Activated CD4-positive, CD25-positive, alpha-beta regulatory T cell treated with anti-CD3 and anti-CD28 coated beads, Interleukin-2, amount 50 U/mL, for 24 hours (primary cell): Measurements from ENCODE around the gene IGLON5.

Experiments used
- ATAC-seq, 2 donors: fragments of 150-1000 bp; cut with Tn5 transposase; one replicate each; pipeline ENCODE4 v1.10.0; 2021; ENCODE audit warnings: mild to moderate bottlenecking in 1 of 2, moderate library complexity in 1 of 2

The IGLON5 gene

DNA sequence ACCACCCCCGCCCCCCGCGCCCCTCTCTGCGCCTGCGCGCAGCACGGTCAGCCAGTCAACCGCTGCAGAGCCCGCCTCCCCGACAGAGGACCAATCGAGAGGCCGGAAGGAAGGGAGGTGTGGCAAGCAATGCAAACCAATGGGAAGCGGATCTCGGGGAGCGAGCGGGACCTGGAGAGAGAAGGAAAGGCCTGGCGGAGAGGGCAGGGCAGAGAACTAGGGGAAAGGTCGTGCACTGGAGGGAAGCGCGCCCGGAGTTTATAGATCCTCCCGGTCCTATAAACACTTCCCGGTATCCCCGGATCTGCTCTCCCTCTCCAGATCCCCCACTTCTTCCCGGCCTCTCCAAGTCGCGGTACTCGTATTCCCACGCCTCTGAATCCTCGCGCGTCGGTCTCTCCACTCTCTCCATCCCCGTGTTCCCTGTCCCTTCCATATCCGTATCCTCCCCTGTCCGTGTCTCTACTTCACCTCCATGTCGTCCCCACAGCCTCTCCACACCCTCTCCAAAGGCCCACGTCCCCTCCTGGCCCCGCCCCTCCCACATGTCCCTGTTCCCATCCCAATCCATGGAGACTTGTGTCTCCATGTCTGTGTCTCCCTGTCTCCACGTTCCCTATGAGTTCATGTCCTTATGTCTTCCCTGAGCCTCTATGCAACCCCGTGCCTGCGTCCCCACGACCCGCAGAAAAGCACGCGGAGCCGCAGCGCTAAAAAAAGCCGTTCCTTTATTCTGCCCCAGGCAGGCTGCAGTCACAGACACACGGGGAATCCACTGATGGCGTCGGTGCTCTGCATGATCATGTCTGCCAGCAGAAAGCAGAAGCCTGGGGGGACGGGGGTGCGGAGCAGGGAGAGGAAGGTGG, 55.2 kb downstream of the IGLON5 start:
- peak; percentile 61 to 64 for ATAC-seq

DNA sequence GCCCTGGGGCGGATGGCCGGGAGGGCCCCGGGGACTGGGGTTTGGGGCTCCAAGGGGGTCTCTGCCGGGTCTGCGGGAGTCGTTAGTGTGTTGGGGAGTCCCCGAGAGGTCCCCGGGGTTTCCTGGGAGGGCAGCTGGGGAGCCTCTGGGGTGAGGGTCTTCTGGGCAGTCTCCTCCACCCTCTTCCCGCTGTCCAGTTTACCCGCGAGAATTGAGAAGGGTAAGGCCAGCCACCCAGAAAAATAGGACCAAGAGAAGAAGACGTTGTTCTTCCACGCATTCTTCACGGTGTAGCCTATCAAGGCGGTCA, 55.8 kb downstream of the IGLON5 start:
- no peak for ATAC-seq

DNA sequence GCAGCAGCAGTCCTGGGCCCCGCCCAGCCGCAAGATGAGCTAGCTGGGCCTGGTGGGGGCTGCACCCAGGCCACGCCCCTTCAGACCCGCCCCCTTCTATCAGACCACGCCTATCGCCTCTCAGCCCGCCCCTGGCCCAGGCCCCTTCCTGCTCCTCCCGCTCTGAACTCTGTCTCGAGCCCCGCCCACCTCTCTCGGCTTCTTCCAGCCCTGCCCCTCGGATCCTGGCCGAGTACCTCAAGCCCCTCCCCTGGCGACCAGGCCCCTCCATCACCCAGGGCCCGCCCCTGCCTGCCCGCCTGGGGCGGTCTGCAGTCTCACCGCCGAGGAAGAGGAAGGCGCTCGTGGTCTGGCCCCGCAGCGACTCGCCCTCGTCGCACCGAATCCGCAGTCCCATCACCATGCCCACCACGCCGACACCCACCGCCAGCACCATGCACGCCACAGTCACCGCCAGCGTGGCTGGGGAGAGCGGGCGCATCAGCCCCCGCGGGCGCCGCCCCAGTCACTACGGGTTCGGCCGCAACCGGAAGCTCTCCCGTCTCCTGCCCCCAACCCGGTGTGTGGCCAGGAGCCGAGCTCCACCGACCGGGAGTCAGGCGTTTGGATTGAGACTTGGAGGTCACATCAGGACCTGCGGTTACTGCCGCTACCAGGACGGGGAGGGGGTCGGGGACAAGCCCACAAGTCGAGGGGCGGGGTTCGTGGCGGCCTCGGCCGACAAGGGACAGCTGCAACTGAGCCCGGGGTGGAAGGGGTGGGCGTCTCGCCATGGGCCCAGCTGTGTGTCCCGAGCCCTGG, 56.3 kb downstream of the IGLON5 start:
- ATAC-seq = peak; percentile 82 to 86

DNA sequence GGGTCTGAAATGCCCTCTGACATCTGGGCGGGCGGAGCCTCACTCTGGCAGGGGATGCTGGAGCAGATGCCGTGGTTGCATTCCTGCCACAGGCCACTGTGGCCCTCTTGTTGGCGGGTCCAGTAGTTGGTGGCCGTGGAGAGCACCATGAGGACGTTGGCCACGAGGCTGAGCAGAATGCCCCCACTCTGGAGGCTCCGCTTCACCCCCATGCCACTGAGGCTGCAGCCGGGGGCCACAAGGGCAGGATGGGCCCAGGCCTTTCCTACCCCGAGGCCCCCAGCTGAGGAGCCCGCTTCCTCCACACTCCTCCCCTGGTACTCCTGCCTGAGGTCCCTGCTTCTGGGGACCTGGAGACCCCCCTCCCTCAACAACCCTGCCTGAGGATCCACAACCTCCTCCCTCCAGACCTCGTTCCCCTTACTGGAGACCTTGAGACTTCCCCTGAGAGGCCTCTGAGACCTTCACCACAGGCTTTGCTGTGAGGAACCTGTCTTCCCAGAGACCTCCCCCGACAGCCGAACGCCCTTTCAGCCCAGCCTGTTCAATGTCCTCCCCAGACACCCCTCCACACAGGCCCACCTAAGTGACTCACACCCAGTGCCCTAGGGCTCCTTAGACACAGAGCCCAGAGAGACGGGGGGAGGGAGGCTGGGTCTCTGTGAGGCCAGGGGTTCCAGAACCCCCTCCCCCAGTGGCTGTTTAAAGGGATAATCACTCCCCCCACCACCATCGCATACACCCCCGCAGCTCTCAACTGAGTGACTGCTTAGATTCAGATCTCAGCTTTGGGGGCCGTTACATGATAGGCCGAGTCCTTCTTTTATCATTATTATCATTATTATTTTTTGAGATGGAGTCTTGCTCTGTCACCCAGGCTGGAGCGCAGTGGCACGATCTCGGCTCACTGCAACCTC, 57.2 kb downstream of the IGLON5 start, which contains the start of gene CLDND2:
Gene CLDND2, minus strand, starts transcription at position 638 of the 917 bp plus-strand sequence. Its CDS starts 426 bp downstream, at position 212.
- no peak for ATAC-seq

DNA sequence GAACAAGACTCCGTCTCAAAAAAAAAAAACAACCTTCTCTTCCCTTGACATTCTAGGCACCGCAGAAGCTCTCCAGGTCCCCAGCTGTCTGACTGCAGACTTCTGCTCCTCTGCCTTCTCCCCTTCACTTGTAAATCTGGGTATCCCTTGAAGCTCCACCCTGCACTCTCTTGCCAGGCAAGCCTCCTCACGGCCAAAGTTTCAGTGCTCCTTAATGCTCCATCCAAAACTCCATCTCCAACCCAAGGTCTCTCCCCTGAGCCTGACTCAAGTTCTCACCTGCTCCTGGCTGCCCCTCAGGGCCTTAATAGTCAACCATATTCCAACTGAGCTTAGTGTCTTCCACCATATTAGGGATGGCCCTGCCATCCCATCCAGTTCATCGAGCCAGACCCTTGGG, 58.8 kb downstream of the IGLON5 start:
- no peak for ATAC-seq

DNA sequence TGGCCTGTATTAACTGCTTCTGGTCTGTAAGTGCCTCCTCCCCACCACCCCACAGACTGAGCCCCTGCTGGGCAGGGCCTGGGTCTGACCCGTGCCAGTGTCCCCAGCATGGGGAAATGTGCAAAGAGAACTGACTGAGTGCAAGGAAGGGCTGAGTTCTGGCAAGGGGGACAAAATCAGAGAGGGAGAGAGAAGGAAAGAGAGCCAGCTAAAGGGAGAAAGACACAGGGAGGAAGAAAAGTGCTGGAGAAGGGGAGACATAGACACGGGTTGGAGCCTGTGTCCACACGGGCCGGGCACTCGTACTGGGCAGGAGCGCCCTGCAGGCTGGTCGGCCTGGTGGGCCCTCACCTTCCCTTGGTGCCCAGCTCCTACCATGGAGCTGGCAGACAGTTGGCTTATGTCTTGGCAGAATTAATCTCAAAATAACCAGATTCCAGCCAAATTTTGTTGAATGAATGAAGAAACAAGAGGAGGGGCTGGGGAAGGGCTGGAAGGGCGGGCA, 59.8 kb downstream of the IGLON5 start:
- ATAC-seq = no peak

DNA sequence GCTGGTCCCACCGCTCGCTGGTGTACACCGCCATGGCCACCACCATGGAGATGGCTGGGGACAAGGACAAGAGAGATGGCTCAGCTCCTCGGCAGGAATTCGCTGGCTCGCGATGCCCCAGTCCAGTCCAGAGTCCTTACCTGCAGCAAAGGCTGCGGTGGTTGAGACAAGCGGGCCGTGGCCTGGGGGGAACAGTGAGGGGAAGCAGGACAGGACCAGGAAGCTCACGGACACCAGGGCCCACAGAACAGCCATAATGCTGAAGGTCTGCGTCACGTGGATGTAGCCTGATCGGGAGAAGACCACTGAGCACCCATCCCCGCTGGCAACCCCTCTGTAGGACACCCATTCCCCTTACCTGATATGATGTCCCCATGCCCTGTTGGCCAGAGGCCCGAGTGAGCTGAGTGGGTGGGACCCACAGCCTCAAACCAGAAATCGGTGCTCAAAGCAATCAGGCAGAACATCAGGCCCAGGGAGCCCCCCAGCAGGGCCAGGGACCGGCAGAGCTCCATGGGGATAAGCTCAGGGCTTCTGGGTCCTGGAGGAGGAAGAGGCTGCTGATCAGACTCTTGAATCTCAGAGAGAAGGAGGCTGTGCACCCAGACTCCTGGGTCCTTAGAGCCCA, 60.7 kb downstream of the IGLON5 start:
- no peak for ATAC-seq

DNA sequence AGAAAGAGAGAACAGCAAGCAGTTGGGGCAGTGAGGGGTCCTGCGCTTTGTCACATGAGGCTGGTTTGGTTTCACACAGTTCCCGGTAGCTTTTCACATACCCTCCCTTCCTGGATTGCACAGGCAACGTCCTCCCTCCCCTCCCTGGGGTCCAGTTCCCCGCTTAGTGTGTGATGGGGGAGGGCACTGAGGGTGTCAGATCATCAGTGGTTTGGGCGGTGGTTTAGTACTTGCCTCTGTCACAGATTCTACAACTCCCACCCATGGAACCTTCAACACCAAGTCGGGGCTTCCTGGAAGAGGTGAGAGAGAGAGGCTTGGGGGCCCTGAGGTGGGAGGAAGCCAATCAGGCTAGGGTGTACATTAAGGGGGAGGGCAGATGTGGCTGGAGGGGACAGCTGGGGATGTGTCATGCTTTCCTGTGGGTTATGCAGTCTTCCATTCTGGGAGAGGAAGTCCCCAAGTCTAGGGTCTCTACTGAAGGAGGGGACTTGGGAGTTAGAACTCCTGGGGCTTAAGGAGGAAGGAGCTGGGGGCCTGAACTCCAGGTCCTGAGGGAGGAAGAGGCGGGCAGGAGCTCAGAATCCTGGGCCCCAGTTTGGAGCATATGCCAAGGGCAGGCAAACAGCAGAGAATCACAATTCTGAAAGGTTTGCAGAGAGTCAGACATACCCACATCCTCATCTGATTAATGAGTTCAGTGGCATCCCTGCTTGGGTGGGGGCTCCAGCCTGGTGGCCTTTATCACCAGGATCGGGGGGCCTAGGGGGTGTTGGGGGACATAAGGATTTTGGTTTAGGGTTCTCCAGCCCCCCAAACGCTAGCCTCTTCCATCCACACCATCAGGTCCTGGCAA, 61.4 kb downstream of the IGLON5 start, which contains the start of gene NKG7:
Gene NKG7, minus strand, starts transcription at position 6 of the 856 bp plus-strand sequence. CDS start 119 bp downstream, outside the sequence.
- peak; percentile 86 to 88 for ATAC-seq

DNA sequence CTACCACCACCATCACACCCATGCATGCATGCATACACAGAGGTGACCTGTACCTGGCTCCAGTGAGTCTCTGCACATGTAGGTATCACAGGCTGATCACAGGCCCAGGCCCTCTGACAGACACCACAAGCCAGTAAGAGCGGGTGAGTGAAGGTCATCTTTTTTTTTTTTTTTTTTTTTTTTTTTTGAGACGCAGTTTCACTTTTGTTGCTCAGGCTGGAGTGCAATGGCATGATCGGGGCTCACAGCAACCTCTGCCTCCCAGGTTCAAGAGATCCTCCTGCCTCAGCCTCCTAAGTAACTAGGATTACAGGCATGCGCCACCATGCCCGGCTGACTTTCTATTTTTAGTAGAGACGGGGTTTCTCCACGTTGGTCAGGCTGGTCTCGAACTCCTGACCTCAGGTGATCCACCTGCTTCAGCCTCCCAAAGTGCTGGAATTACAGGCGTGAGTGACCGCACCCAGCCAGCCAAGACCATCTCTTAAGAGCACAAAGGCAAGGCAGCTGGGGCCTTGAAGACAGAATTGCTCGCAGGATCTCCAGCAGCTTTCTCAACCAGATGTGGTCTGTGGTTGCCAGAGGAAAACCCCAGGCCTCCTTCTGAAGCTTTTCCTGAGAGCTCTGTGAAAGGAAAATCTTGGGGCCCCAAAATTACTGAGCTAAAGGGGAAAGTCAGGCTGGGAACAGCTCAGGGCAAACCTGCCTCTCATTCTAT, 64.2 kb downstream of the IGLON5 start:
- no peak for ATAC-seq

DNA sequence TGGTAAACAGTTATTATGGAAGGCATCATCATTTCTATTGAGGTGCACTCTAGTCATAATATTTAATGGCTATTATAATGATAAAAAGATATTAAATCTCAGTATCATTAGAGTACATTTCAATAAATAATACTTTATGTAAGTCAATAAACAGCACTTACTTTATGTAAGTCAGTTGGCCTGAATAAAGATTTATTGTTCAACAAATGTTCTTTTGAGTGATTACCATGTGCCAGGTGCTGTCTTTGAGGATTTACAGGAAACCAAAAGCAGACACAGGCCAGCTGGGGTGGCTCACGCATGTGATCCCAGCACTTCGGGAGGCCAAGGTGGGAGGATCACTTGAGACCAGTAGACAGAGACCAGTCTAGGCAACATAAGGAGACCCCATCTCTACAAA, 66.0 kb downstream of the IGLON5 start:
- no peak for ATAC-seq

DNA sequence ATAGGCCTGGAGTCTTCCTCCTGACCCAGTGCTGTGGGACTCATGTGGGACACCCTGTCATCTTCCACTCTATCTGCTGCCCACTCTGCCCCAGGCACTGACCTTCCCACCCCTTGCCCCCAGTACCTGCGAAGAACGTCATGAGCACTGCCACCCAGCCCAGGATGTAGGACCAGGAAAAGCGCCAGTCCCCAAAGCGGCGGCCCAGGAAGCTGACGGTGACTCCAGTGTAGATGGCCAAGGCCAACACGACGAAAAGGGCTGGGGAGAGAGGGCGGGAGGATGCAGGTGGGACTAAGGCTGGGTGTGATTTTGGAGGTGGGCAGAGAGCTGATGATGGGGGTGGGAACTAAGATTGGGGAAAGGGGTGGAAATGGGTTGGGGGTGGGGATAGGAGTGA, 68.9 kb downstream of the IGLON5 start:
- ATAC-seq = no peak
